CD4-positive, alpha-beta T cell treated with Interleukin-6 for 4 hours (primary cell): ENCODE results near the gene AKT1S1.
"Not testable (repeated sequence)": the region's sequence is repeated elsewhere in the genome, so short reads cannot be mapped to it uniquely, and the experiment has no call there.

Experiments
- DNase-seq: peaks from one replicate; pipeline ENCODE4 v3.0.0-alpha.2; 2020; ENCODE audit warnings: mixed read lengths

AKT1S1 gene

DNA sequence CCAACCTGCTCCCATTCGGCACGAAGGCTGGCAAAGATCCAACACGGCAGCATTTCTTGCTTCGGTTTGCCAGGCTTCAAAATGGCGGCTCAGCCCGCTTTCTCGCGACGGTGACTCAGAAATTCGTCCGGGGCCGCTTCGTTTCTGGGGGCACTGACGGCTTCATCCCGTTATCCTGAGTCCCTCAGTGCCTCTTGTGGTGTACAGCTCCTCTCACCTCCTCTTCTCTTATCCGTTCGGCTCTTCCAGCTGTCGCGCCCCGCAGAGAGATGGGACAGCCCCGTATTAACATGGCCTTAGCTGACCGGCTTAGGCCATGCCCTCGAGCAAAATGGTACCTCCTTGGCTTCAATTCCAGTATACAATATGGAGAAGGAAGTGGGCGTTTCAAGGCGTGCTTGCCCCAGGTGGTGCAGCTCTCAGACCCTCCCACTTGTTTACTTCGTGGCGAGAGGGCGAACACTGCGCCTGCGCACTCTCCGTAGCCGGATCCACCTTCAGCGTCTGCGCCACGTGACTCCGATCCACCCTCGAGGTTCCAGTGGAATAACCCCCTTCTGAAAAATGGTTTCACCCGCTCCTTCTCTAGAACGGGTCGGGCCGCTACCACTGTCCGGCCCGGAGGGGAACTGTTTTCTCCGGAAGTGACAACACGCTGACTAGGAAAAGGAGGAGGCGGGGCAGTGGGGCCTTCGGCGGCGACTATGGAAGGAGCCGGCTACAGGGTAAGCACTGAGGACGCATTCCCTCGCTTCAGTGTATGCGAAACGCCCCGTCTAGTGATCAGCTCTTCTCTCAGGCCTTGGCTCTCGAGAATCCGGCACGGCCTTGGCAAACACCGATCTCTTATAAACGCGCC lies at the start of gene AKT1S1, which contains the start of gene TBC1D17:
AKT1S1 (minus strand) TSS at position 336 of the 859 bp plus-strand sequence. CDS start 4,060 bp downstream, outside the sequence.
TBC1D17 (plus strand) TSS at position 683 of the 859 bp plus-strand sequence; CDS start at position 705, 22 bp downstream.
- DNase-seq, result peak; percentile 99

- no peak for DNase-seq
Observed at GRCh38 chr19:49926515-49926914, 49.4 kb upstream of the AKT1S1 start.

DNA sequence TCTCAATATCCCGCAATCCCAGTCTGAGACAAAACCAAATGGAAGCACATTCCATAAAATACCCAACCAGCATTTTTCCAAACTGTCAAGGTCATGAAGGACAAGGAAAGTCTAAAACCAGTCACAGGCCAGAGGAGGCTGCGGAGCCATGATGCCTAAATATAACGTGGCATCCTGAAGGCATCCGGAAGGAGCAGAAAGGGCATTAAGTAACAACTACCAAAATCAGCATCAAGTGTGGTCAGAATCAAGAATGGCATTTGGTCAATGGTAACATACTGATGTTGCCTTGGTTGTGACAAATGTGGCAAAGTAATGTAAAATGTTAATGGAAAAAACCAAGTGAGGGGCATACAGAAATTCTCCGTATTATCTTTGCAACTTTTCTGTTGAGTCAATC lies 48.3 kb upstream of the AKT1S1 start:
- no peak for DNase-seq

DNA sequence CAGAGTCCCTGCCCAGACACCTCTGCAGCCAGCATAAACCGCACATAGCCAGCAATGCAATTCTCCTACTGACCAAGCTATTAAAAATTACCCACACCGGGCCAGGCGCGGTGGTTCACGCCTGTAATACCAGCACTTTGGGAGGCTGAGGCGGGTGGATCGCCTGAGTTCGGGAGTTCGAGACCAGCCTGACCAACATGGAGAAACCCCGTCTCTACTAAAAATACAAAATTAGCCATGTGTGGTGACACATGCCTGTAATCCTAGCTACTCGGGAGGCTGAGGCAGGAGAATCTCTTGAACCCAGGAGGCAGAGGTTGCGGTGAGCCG lies 47.7 kb upstream of the AKT1S1 start:
- not testable (repeated sequence) for DNase-seq

- no peak for DNase-seq
Observed at GRCh38 chr19:49924004-49924880, 47.1 kb upstream of the AKT1S1 start.

GRCh38 chr19:49923055-49924003 lies 46.2 kb upstream of the AKT1S1 start:
- DNase-seq, result no peak

- DNase-seq, result no peak
Observed at GRCh38 chr19:49921871-49922795, 45.0 kb upstream of the AKT1S1 start.

DNA sequence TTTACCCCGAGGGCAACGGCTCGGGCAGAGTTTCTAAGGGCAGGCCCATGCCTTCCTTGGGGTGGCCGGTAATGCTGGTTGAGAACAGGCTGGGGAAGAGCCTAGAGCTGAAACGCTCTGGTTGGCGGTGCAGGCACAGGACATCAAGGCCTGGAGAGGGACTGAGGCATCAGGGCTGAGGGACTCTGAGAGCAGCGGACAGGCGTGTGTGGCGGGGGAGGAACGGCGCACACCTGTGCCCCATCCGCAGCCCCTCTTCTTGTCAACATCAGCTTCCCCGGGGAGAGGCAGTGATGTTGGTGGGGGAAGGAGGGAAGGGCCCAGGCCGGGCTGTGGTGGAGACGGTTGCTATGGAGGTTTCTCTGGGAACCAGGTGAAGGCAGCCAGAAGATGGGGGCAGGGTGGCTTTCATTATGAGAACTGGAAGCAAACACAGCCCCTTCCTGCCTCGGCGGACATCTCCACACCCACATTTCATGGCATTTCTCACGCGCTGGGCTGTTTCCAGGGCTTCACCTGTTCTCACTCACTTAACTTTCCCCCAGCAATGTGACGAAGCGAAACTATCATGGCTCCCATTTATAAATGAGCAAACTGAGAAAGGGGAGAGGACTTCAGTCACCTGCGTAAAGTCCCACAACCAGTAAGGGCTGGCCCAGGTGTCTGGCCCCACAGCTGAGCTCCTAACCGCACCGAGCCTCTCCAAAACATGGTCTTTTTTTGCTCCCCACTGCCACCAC lies 43.6 kb upstream of the AKT1S1 start:
- DNase-seq, result no peak

DNA sequence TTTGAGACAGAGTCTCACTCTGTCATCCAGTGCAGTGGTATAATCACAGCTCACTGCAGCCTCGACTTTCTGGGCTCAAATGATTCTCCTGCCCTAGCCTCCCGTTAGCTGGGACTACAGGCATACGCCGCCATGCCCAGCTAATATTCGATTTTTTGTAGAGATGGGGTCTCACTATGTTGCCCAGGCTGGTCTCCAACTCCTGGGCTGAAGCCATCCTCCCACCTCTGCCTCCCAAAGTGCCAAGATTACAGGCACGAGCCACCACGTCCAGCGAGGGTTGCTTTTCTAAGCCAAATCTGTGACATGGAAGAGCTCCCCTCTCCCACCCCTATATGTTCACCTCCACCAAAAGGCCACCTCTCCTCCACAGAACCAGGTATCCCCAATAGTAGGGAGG lies 40.9 kb upstream of the AKT1S1 start:
- DNase-seq, result no peak

DNA sequence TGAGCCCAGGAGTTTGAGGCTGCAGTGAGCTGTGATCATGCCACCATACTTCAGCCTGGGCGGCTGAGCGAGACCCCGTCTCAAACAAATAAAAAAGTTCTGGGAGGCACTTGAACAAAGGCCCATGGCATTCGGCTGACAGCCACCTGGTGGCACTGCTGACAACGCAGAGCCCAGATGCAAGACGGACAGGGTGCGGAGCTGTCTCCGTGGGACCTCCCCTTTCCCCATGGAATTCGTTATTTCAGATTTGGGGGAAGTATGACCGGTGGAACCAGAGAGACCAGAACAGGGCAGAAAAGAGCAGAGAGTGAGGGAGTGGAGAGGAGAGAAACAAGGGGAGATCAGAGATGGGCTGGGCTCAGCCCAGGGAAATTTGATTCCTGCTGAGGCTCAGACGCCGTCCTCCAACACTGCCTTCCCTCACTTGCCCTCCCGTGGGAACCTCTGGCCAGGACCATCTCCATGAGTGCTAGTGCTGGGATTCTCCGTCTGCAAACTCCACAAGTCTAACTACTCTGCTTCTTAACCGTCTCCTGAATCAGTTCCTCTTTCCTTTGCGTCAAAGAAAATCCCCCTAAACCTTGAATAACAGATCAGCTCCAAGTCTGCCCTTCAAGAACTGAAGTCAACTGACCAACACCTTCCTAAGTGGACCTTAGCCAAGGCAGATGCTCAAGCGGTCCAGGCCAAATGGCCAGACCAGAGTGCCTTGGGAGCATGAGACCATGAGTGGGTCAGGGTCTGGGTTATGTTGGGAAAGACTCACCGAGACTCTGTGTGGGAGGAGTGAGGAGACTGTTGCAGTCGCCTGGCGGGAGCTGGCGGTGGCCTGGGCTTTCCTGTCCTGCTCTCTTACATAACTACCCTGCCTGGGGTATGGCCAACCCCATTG lies 39.9 kb upstream of the AKT1S1 start:
- no peak for DNase-seq

DNA sequence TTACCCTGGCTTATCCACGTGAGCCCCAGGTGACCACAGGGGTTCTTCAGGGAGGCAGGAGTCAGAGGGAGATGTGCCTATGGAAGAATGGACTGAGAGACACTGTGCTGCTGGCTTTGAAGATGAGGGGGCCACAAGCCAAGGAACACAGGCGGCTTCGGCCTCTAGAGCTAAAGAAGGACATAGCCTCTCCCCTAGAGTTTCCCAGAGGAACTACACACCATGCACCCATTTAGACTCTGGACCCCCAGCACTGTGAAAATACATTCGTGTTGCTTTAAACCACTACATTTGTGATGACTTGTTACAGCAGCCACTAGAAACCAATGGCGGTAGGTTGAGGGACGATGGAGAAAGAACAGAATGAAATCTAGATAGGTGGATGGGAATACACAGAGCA lies 38.1 kb upstream of the AKT1S1 start:
- no peak for DNase-seq

DNA sequence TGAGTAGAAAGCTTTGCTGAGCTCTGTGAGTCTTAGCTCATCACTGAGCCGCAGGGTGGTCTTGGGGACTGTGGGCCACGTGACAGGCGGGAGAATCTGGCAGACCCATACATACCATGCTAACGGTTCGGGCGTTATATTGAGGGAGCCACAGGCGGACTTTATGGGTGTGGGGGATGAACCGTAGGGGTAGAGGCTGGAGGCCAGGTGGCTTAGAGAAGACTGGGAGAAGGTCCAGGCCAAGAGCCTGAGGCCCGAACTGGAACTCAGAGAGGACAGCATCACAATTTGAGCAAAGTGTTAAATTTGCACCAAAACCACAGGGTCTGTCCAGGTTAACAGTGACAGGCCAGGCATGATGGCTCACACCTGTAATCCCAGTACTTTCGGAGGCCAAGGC lies 36.6 kb upstream of the AKT1S1 start:
- DNase-seq, result no peak

GRCh38 chr19:49912965-49913685 lies 36.0 kb upstream of the AKT1S1 start:
- DNase-seq, result no peak

GRCh38 chr19:49911381-49912145 lies 34.4 kb upstream of the AKT1S1 start:
- no peak for DNase-seq

- no peak for DNase-seq
Observed at GRCh38 chr19:49910179-49910578, 33.0 kb upstream of the AKT1S1 start.

DNA sequence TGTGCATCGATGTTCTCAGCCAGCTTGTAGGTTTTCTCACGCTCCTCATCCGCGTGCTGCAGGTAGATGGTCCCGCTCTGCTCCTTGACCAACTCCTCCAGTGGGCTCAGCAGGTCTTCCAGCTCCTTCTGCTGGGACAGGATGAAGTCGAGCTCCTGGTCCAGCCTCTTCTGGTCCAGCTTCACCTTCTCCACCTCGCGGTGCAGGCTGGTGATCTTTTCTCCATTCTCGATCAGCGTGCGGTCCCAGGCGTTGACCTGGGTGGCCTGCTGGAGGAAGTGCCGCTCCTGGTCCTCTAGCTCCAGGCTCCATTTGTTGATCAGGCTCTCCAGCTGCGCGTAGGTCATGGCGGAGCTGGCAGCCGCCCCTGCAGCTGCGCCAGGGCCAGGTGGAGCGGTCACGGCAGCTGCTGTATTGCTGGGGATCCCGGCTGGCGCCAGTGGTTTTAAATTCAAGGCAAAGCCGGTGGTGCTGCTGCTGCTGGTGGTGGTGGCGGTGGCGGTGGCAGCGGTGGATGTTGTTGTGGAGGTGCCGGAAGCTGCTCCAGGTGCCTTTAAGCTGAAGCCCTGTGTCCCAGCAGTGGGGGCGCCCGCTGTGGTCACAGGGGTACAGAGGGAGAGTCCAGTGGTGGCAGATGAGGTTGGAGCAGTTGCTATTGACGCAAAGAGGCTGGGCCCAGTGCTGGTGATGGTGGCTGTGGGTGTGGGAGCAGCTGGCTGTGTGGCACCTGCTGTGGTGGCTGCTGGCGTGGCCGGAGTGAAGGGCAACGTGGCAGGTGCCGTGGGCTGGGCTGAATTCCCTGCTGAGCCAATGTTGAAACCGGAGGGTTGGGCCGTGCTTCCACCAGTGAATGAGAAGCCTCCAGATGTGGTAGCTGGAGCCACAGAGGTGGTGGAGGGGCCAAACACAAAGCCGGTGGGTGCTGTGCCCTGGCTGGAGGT lies 31.6 kb upstream of the AKT1S1 start:
- DNase-seq, result no peak
